Measurements from ENCODE around the gene CCL19.
A peak's percentile ranks its signal among the peaks of the same experiment; 100 is the strongest.

CCL19 gene

DNA sequence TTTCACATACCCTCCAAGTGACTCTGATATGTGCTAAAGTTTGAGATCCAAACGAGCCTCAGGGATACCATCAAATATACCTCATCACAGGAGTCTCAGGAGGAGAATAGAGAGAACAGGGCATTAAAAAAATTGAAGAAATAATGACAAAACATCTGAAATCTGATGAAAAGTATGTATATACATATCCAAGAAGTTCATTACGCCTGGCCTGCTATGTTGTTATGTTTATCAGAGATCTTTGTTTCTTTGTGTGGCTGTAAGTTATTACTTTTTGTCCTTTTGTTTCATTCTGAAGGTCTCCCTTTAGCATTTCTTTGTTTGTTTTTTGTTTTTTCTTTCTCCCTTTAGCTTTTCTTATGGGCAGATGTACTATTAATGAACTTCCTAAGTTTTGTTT, 2.5 kb upstream of the CCL19 start:
- no peak for DNase-seq

DNA sequence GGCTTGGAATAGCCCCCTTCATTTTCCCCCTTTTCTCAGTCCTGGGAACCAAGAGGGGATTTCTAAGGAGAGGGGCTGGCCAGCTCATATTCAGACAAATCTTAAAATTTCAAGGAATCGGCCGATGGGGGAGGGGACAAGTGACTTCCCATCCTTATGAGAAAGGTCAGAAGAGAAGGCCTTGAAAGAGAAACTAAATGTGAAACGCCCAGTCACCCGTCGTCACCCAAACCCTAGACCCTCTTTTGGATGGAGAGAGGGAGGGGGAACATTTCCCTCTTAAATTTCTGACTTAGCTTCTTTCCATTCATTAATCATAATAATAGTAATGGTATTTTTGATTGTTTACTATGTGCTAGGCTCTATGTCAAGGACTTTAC, 850 bp upstream of the CCL19 start:
- no peak for DNase-seq

DNA sequence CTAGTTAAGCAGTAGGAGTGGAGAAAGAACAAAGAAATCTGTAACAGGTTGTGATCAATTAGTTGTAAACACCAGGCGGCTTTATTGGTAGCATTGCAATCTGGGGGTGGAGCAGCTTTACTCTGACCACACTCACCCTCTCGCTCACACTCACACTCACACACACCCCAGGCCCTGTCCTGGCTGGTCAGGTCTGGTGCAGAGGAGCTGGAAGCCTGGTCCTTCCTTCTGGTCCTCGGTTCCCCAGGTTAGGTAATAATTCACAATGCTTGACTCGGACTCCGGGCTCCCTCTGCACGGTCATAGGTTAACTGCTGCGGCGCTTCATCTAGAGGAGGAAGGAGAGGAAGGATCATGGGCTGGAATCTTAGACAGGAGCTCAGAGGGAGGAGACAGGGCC, 1.6 kb downstream of the CCL19 start:
- DNase-seq, result no peak

DNA sequence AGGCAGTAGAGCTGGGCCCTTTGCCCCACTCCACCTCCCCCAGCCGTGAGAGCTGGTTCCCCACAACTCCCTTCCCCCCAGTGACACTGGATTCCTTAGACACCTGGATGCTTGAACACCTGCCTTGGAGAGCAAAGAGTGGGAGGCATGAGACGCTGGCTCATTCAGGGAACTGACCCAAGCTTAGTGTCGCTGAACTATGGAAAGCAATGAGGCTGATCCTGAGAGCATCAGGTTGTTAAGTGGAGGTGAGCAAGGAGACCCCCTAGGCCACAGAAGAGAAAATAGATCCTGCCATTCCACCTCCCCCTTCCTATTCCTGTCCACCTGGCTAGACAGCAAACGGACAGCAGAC, 2.0 kb downstream of the CCL19 start:
- no peak for DNase-seq

GRCh38 chr9:34688329-34689115, 2.6 kb downstream of the CCL19 start:
- no peak for DNase-seq

- DNase-seq, result no peak
These were observed 3.6 kb downstream of the CCL19 start for GRCh38 chr9:34687276-34688030.

- DNase-seq, result no peak
These were observed 4.3 kb downstream of the CCL19 start for GRCh38 chr9:34686732-34687131.

GRCh38 chr9:34686231-34686630, 4.8 kb downstream of the CCL19 start:
- no peak for DNase-seq

DNA sequence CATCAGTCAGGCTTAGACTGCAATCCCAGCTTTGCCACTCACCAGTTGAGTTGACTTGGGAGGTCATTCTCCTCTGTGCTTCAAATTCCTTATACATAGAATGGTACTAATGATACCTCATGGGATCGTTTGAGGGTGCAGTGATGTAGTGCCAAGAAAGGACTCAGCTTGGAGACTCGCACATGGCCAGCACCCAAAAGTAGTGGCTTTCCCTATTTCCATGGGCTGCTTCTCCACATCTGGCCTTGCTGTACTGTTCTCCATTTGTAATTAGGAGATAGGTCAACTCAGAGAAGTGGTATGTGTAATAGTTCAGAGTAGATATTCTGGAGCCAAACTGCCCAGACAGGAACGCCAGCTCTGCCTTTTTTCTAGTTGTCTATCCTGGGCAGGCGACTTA, 5.5 kb downstream of the CCL19 start:
- DNase-seq, result no peak

DNA sequence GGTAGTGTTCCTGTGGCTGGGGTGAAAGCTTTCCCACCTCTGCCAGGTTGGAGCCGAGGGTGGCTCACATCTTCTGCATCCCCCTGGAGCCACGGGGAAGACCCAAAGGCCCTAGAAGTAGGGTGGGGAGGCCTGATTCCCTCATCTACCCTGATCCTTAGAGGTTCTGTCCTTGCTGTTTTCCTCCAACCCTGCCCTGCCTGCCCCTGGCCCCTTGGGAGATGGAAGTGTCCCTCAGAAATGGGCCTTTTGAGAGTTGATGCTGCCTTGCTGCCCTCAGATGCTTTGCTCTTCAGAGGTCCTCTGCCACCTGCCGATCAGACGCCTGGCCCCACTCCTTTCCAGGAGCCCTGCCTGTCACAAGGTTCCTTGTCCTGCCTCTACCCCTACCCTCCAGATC, 6.3 kb downstream of the CCL19 start:
- DNase-seq, result no peak

DNA sequence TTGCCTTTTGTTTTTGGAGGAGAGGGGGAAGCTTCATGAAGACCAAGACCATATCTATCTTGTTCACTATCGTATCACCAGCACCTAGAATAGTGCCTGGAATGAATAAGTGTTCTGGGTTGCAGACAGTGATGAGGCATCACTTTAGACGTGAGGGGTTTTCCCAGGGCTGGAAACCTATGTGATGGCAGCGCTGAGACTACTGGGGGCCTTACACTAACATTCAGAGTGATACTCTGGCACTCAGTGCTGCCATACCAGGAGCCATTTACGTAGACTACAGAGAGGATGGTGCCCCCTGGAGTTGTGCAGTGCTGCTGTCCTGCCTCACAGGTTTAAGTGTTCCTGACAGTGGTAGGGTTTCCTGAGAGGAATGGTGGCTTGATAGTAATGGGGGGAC, 6.9 kb downstream of the CCL19 start:
- DNase-seq, result no peak

DNA sequence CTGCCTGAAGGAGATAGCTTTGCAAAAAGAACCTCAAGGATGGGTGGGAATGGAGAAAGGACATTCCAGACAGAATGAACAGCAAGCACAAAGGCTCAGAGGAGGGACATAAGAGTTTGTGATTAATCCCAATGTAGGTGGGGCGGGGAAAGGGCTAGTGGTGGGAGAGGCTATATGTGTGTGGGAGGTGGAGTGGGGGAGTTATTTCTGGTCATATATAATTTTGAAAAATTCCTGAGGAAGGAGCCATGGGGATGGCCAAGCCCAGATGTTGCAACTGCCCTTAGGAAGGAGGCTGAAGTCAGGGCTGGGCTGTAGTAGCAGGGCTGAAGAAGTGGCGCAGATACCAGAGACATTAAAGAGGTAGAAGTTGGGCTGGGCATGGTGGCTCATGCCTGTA, 15.2 kb downstream of the CCL19 start:
- DNase-seq, result no peak

GRCh38 chr9:34675048-34675714, 15.9 kb downstream of the CCL19 start:
- DNase-seq, result peak; percentile 52

DNA sequence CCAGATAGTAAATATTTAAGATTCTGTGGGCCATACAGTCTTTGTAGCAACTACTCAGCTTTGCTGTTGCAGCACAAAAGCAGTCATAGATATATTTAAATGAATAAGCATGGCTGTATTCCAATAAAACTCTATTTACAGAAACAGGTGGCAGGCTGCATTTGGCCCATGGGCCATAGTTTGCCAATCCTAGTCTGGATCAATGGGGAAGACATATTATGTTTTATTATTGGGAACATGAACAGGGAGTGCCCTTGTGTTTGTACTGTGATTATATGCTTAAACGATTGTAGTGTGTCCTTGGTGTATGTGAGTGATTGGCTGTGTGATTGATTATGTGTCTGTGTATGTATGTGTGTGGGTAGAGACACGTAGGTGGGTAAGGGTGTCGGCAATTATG, 16.6 kb downstream of the CCL19 start:
- DNase-seq, result no peak

DNA sequence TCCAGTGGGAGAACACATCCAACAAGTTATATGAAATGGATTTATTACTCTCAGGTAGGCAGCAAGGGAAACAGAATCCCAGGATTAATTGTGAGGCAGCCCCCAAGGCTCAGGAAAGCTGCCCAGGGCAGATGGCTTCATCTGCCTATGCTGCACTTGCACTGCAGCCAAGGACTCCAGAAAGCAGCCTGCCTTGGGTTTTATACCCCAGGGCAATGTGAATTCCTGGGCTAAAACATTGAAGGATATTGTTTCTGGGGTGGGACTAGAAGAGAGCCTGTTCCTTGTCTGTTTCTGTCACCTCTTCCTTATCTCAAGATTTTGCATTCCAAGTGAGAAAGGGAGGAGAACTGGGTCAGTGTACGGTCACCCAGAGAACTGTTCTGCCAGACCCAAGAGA, 19.8 kb downstream of the CCL19 start:
- no peak for DNase-seq

GRCh38 chr9:34669809-34670562, 21.1 kb downstream of the CCL19 start:
- DNase-seq, result no peak

GRCh38 chr9:34665381-34666250, 25.5 kb downstream of the CCL19 start:
- peak; percentile 89 for DNase-seq

- DNase-seq, result no peak
These were observed 26.1 kb downstream of the CCL19 start for GRCh38 chr9:34665067-34665380.

GRCh38 chr9:34664281-34665066, 26.6 kb downstream of the CCL19 start:
- DNase-seq, result peak; percentile 62

DNA sequence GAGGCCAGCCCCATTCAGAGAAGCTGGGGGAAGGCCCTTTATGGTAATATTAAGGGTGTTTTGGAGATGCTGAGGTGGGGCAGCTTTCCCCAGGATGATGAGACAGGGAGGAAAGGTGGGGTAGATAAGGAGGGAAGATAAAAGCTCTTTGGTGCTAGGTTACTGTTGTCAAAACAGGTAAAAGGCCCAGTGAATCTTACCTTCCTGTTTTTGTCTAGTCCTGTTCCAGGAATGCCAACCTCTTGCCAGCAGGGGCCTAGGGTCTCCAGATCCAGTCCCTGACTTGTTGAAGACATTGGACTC, 27.8 kb downstream of the CCL19 start:
- DNase-seq, result peak; percentile 25

DNA sequence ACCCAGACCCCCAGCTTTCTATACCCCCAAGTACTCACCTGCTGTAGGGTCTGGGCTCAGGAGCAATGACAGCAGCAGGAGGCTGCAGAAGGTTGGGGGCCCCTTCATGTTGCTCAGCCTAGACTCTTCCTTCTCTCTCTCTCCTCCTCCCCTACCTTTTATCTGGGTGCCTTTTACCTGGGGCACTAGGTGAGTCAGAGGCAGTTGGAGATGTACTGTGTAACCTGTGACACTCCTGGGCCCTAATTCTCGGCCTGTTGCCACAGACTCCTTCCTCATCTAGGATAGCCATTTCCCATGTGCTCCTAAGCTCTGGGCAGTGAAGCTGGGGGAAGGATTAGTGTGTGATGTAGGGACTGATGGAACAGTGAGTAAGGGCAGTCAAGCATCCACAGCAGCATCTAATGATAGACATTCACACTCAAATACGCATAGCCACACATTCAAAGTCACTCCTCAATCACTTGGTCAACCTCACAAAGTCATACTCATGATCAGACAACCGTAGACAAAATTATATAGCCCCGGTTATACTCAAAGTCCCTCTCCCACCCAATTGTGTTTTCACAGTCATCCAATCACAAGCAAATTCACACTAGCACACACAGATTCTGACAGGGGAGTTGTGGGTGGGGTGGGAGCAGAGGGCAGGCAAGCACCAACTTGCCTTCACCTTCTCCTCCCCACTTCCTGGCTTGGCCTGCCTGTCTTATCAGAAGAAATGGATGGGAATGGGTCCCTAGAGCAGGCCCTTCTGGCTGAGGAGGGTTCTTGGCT, 28.4 kb downstream of the CCL19 start, which contains the start of gene CCL27:
Gene CCL27 (minus strand): TSS at position 132 of the 777 bp plus-strand sequence. CDS start 24 bp downstream, at position 108.
- DNase-seq, result no peak

Measured in activated CD4-positive, alpha-beta T cell treated with anti-CD3 and anti-CD28 coated beads, Interleukin-2, amount 50 U/mL, for 1 hour (primary cell).